HepG2 (cell line): ENCODE measurements around the gene TMTC2. TPM values are rescaled to one million over a fixed set of nuclear protein-coding genes. Genes with fewer than 3 reads are reported as not detected.

ENCODE experiments used
- ATAC-seq: fragments of 200-7000 bp; cut with Tn5 transposase; 3 replicates; pipeline ENCODE4 v1.9.1; 2020; ENCODE audit warnings: mild to moderate bottlenecking, moderate library complexity
- BruUV-seq: library from RNA; stranded (reverse); fragments of 400-500 nt; replicated peaks from 2 replicates; lab custom pipeline; 2021; lab: Mats Ljungman, UMichigan
- CTCF ChIA-PET: fragments of 300-600 bp; formaldehyde crosslinking; extraction: SDS; loops from one replicate; lab custom pipeline; 2021; ENCODE audit warnings: low total read pairs, inconsistent platforms, low intra/inter-chr PET ratio; lab: Yijun Ruan, JAX
- POLR2A ChIA-PET: fragments of 350-600 bp; sonication (Branson Sonifier 250); formaldehyde crosslinking; loops from one replicate; lab custom pipeline; 2020; ENCODE audit warnings: antibody characterized with exemption, inconsistent platforms; lab: Yijun Ruan, JAX
- DNase-seq: peaks from one replicate; pipeline ENCODE4 v3.0.0-alpha.2; 2015; ENCODE audit warnings: low spot score
- FAIRE-seq: peaks from 3 replicates; lab custom pipeline; 2011; peaks lifted over from hg19 to GRCh38; lab: Jason Lieb, UNC
- H2AFZ ChIP-seq: one replicate; pipeline ENCODE4 v1.6.1; 2011; ENCODE audit warnings: low read length, inconsistent platforms
- H3K27ac ChIP-seq: fragments of 300-600 bp; 3 replicates; pipeline ENCODE4 v1.8.0; 2011; ENCODE audit warnings: mixed run types, mild to moderate bottlenecking, mixed read lengths, low read length, inconsistent platforms; ENCODE audit not compliant: insufficient read depth; ENCODE audit errors: extremely low read length
- H3K27me3 ChIP-seq, 2 experiments: fragments of 200-600 bp in 1 of 2; 2 replicates in 1 of 2; 3 replicates in 1 of 2; pipeline versions ENCODE4 v1.6.0 to v1.8.0; 2011; ENCODE audit warnings: low read length in 2 of 2, mild to moderate bottlenecking in 2 of 2, moderate library complexity in 2 of 2, inconsistent platforms in 1 of 2; ENCODE audit not compliant: insufficient read depth in 2 of 2, control insufficient read depth in 1 of 2
- H3K36me3 ChIP-seq, 2 experiments: fragments of 200-600 bp in 1 of 2; replicated peaks in 1 of 2; 2 replicates in 1 of 2; 3 replicates in 1 of 2; pipeline versions ENCODE4 v1.5.1 to v1.8.0; 2011; ENCODE audit warnings: low read length in 2 of 2, inconsistent platforms in 1 of 2; ENCODE audit not compliant: insufficient read depth in 2 of 2, control insufficient read depth in 1 of 2
- H3K4me1 ChIP-seq: 2 replicates; pipeline ENCODE4 v1.5.1; 2012; ENCODE audit warnings: low read length, inconsistent platforms; ENCODE audit not compliant: insufficient read depth
- H3K4me2 ChIP-seq: 2 replicates; pipeline ENCODE4 v1.6.0; 2011; ENCODE audit warnings: low read depth, low read length, inconsistent platforms
- H3K4me3 ChIP-seq, 3 experiments: fragments of 200-600 bp in 1 of 3; sonication (generic), shearing (Covaris generic) in 1 of 3; replicated peaks in 1 of 3; 2 replicates each; pipeline ENCODE4 v1.5.1; 2011 to 2016; ENCODE audit warnings: low read length in 3 of 3, inconsistent platforms in 2 of 3, low read depth in 2 of 3, mild to moderate bottlenecking in 2 of 3, control low read depth in 1 of 3, mixed read lengths in 1 of 3; ENCODE audit not compliant: insufficient read depth in 1 of 3
- H3K79me2 ChIP-seq: one replicate; pipeline ENCODE4 v1.6.1; 2011; ENCODE audit warnings: low read length, inconsistent platforms; ENCODE audit not compliant: insufficient read depth
- H3K9ac ChIP-seq: 2 replicates; pipeline ENCODE4 v1.6.0; 2011; ENCODE audit warnings: mild to moderate bottlenecking, low read depth, low read length, inconsistent platforms; ENCODE audit not compliant: insufficient read depth
- H3K9me3 ChIP-seq: 2 replicates; pipeline ENCODE4 v1.5.1; 2012; ENCODE audit warnings: mild to moderate bottlenecking, low read length
- H4K20me1 ChIP-seq: 2 replicates; pipeline ENCODE4 v1.6.0; 2011; ENCODE audit warnings: inconsistent platforms, mild to moderate bottlenecking, low read length, moderate library complexity; ENCODE audit not compliant: insufficient read depth
- CEBPG ChIP-seq: IDR thresholded peaks from 2 replicates; pipeline ENCODE4 v1.6.1; 2016
- DR1 ChIP-seq: sonication (generic); formaldehyde crosslinking; IDR thresholded peaks from 2 replicates; pipeline ENCODE4 v1.8.0; 2021; ENCODE audit warnings: mild to moderate bottlenecking, missing genetic modification reagents, inconsistent platforms
- HNF4G ChIP-seq, 2 experiments: sonication (generic) in 1 of 2; formaldehyde crosslinking in 1 of 2; IDR thresholded peaks; 2 replicates each; pipeline versions ENCODE4 v1.4.0 to v1.6.1; 2011 to 2020; ENCODE audit warnings: borderline replicate concordance in 2 of 2, low read depth in 2 of 2, mild to moderate bottlenecking in 2 of 2, low read length in 1 of 2, missing genetic modification reagents in 1 of 2, moderate library complexity in 1 of 2
- KAT2B ChIP-seq: fragments of 150-350 bp; IDR thresholded peaks from 2 replicates; pipeline ENCODE4 v1.6.1; 2014; ENCODE audit warnings: low read depth, low read length, borderline replicate concordance
- KLF12 ChIP-seq: sonication (generic); formaldehyde crosslinking; IDR thresholded peaks from 2 replicates; pipeline ENCODE4 v1.4.0; 2020; ENCODE audit warnings: missing genetic modification reagents, borderline replicate concordance
- PAX8 ChIP-seq: sonication (generic); formaldehyde crosslinking; IDR thresholded peaks from 2 replicates; pipeline ENCODE4 v1.8.0; 2022; ENCODE audit warnings: mild to moderate bottlenecking, missing genetic modification reagents, borderline replicate concordance
- PPARG ChIP-seq: conservative IDR thresholded peaks from 2 replicates; pipeline ENCODE4 v1.6.1; 2016; ENCODE audit warnings: missing biosample characterization, missing genetic modification reagents
- RBAK ChIP-seq: sonication (generic); formaldehyde crosslinking; IDR thresholded peaks from 2 replicates; pipeline ENCODE4 v1.5.1; 2020; ENCODE audit warnings: mild to moderate bottlenecking, missing genetic modification reagents
- SOX13 ChIP-seq, 3 experiments: fragments of 450-650 bp in 1 of 3; sonication (generic) in 1 of 3; formaldehyde crosslinking in 1 of 3; IDR thresholded peaks in 2 of 3; conservative IDR thresholded peaks in 1 of 3; 2 replicates each; pipeline versions ENCODE4 v1.5.0 to v1.6.1; 2016 to 2020; ENCODE audit warnings: antibody characterized with exemption in 1 of 3, mild to moderate bottlenecking in 1 of 3, missing compliant biosample characterization in 1 of 3, missing genetic modification reagents in 1 of 3, moderate library complexity in 1 of 3
- TCF7L2 ChIP-seq: IDR thresholded peaks from 2 replicates; pipeline ENCODE4 v1.6.1; 2011; ENCODE audit warnings: mild to moderate bottlenecking, low read depth, low read length, moderate library complexity
- U2AF2 ChIP-seq: fragments of 200-400 bp; formaldehyde crosslinking; IDR thresholded peaks from 2 replicates; pipeline ENCODE4 v1.6.1; 2017; ENCODE audit warnings: low read depth, mild to moderate bottlenecking, low read length
- ZMAT3 ChIP-seq: sonication (generic); formaldehyde crosslinking; conservative IDR thresholded peaks from 2 replicates; pipeline ENCODE4 v1.7.0; 2021; ENCODE audit warnings: missing genetic modification reagents
- ZNF121 ChIP-seq: sonication (generic); formaldehyde crosslinking; IDR thresholded peaks from 2 replicates; pipeline ENCODE4 v1.5.0; 2020; ENCODE audit warnings: mild to moderate bottlenecking, missing genetic modification reagents
- ZNF232 ChIP-seq: sonication (generic); formaldehyde crosslinking; IDR thresholded peaks from 2 replicates; pipeline ENCODE4 v1.4.0; 2020; ENCODE audit warnings: missing genetic modification reagents, borderline replicate concordance
- ZNF616 ChIP-seq: sonication (generic); formaldehyde crosslinking; IDR thresholded peaks from 2 replicates; pipeline ENCODE4 v1.5.0; 2020; ENCODE audit warnings: low read depth, mild to moderate bottlenecking, missing genetic modification reagents
- ZNF660 ChIP-seq: sonication (generic); formaldehyde crosslinking; IDR thresholded peaks from 2 replicates; pipeline ENCODE4 v1.5.1; 2020; ENCODE audit warnings: mild to moderate bottlenecking, low read depth, missing genetic modification reagents, borderline replicate concordance
- ZNF766 ChIP-seq: sonication (generic); formaldehyde crosslinking; IDR thresholded peaks from 2 replicates; pipeline ENCODE4 v1.5.0; 2020; ENCODE audit warnings: missing genetic modification reagents, borderline replicate concordance
- ZNF776 ChIP-seq: sonication (generic); formaldehyde crosslinking; IDR thresholded peaks from 2 replicates; pipeline ENCODE4 v1.4.0; 2020; ENCODE audit warnings: mild to moderate bottlenecking, missing genetic modification reagents
- WGBS: methylation state at CpG from one replicate; pipeline ENCODE4 v1.1.6; 2017; ENCODE audit warnings: low lambda C conversion rate; 5-methylcytosine and 5-hydroxymethylcytosine counted together
- in situ Hi-C: cut with HindIII; loops from 2 replicates; pipeline ENCODE4 v1.10.0; 2017; ENCODE audit warnings: low pct_unique_long_range_greater_than_20kb; ENCODE audit not compliant: extremely low pct_ligation_motif_present
- intact Hi-C: fragments of 100-400 bp; cut with micrococcal nuclease; formaldehyde crosslinking; loops from one replicate; pipeline ENCODE4 v1.10.0; 2022; ENCODE audit not compliant: unreplicated experiment
- polyA plus RNA-seq, 8 experiments: library from polyadenylated mRNA; depleted of rRNA in 3 of 8; stranded (reverse) in 7 of 8; unstranded in 1 of 8; fragments of >200 nt; fragmentation: Illumina TruSeq in 4 of 8; extraction: Trizol in 4 of 8; gene quantifications; 2 replicates each; pipeline versions ENCODE4 v1.2.1 to v1.2.3, GENCODE V29; 2011 to 2016; ENCODE audit warnings: low read depth in 4 of 8, missing spikeins in 1 of 8, mixed read lengths in 1 of 8; ENCODE audit not compliant: insufficient read depth in 1 of 8
- total RNA-seq, 5 experiments: library from RNA; depleted of rRNA; stranded (reverse); fragments of >200 nt; fragmentation: Illumina TruSeq; extraction: Trizol; gene quantifications; 2 replicates each; pipeline ENCODE4 v1.2.3, GENCODE V29; 2016; ENCODE audit warnings: low read depth in 1 of 5

TMTC2 gene
- total and polyA plus RNA-seq, 2 of the 13 experiments (the other 11 are each of a cell fraction or from before 2014, with no cell fraction given) = 0.55 to 0.63 TPM

- H3K9ac ChIP-seq = no peak overlapping the region
- no peak overlapping the region for H3K4me2 ChIP-seq
- no peaks in the 10 kb centered on the region for H4K20me1 ChIP-seq
- in situ Hi-C loops = no loop called here
- 5% methylated on average over 1 of the region's 1 CpG for WGBS
- no TSS peak for BruUV-seq
- H3K36me3 ChIP-seq = no peaks in the 10 kb centered on the region
- ATAC-seq (no peak), FAIRE-seq (no peak), DNase-seq (no peak)
- POLR2A ChIA-PET = no interaction called here
- no peaks in the 10 kb centered on the region for H3K27me3 ChIP-seq
- no peak overlapping the region for H3K27ac ChIP-seq
- H3K79me2 ChIP-seq = no peaks in the 10 kb centered on the region
- no peaks in the 10 kb centered on the region for H3K4me1 ChIP-seq
- no peak overlapping the region for H3K4me3 ChIP-seq
- intact Hi-C loops = no loop called here
- TF ChIP-seq DR1 (CRISPR knock-in tag) = no peak
- TF ChIP-seq PAX8 = no peak
- TF ChIP-seq ZNF121 (CRISPR knock-in tag) = no peak
- no peak for TF ChIP-seq CEBPG (CRISPR knock-in tag)
- TF ChIP-seq SOX13 (IDR thresholded peaks at IDR 0.05) = no peak
- TF ChIP-seq SOX13 (CRISPR knock-in tag; conservative IDR thresholded peaks at IDR 0.05 in 1 of 2, IDR thresholded peaks at IDR 0.05 in 1 of 2) = no peak
- TF ChIP-seq KLF12 (CRISPR knock-in tag) = no peak
- no peak for TF ChIP-seq ZNF776 (CRISPR knock-in tag)
- TF ChIP-seq ZNF616 = no peak
- no peak for TF ChIP-seq TCF7L2
- no peak for TF ChIP-seq HNF4G (IDR thresholded peaks at IDR 0.05; ENCODE audit: borderline replicate concordance, low read depth, low read length)
- no peak for TF ChIP-seq HNF4G (CRISPR knock-in tag; IDR thresholded peaks at IDR 0.05; ENCODE audit: borderline replicate concordance, low read depth)
- TF ChIP-seq ZMAT3 (CRISPR knock-in tag) = no peak
- TF ChIP-seq ZNF660 (CRISPR knock-in tag) = no peak
- no peak for TF ChIP-seq U2AF2
- TF ChIP-seq ZNF766 (CRISPR knock-in tag) = no peak
- no peak for TF ChIP-seq RBAK (CRISPR knock-in tag)
- TF ChIP-seq ZNF232 (CRISPR knock-in tag) = no peak
- no peak for TF ChIP-seq KAT2B
- TF ChIP-seq PPARG (CRISPR knock-in tag) = no peak
- CTCF ChIA-PET = no interaction called here
- H3K9me3 ChIP-seq = no peaks in the 10 kb centered on the region
- no peak overlapping the region for H2AFZ ChIP-seq
Measured at GRCh38 chr12:82877963-82878362, 191.3 kb downstream of the TMTC2 start.
